Anterior cingulate cortex (tissue), 58 donors: ENCODE data around the gene USP47.

Source experiments
- DNase-seq, 58 donors: peaks; one replicate each; lab custom pipeline; 2025; lab: John Stamatoyannopoulos, UW

USP47 gene

DNA sequence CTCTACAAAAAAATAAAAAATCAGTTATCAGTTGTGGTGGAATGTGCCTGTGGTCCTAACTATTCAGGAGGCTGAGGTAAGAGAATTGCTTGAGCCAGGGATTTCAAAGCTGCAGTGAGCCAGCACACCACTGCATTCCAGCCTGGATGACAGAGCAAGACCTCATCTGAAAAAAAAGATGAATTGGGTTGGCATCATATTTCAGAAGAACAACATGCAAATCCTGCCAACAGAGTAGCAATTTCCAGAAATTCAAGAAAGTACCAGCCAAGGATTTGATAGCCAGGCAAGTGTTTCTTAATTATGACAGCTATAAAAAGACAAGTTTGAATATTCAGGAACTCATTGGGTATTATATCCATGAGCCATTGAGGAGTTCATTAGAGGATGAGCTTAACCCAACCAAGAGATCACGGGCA lies 75.2 kb downstream of the USP47 start:
- DNase-seq, result no peak

DNA sequence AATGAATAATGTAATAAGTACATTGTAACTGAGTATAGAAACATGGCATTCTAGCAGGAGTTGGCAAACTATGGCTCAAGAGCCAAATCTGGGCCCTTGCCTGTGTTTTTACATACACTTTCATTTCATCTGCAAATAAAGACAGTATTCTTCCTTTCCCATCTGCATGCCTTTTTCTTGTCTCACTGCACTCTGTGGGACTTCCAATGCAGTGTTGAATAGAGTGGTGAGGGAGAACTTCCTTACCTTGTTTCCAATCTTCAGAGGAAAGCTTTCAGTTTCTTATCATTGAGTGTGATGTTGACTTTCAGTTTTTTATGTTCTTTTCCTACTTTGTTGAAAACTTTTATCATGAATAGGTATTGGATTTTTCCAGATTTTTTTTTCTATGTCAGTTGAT lies 82.1 kb downstream of the USP47 start:
- DNase-seq, result no peak

DNA sequence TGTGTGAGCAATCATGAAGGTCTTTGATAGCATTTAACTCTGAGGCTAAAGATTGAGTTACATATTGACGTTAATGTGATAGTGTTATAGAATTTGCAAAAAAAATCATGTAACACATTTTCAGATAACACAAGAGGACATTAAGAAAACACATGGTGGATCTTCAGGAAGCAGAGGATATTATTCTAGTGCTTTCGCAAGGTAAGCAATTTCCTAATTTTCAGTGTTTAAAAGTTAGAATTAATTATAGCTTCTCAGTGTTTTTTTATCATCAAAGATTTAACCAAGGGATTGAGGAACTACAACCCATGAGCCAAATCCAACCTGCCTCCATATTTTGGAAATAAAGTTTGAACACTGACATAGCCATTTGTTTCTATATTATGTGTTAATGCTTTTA lies 88.1 kb downstream of the USP47 start:
- DNase-seq, result no peak

DNA sequence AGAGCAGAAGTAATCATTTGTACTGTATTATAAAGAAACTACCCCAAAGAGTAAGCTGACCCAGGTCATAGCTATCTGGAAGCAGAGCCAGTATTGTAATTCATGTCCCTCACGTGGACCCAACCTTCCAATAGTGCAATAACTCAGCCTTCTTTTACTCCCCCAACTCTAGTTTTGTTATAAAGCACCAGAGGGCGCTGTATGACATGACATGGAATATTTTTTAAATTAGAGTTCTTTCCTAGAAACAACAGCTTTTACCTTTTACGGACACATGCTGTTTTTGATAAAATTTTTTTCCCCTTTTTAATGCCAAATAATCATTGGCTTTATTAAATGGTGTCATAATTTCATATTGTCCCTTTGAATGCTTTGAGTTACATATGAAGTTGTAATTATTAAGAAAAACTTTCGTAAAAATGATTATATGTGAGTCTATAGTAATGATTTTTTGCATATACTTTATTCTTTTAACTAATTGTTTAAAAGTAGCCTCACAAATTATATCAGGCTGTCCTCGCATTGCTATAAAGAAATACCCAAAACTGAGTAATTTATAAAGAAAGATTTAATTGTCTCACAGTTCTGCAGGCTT lies 89.8 kb downstream of the USP47 start:
- peak in 1 of 58 donors; percentile 23 for DNase-seq

DNA sequence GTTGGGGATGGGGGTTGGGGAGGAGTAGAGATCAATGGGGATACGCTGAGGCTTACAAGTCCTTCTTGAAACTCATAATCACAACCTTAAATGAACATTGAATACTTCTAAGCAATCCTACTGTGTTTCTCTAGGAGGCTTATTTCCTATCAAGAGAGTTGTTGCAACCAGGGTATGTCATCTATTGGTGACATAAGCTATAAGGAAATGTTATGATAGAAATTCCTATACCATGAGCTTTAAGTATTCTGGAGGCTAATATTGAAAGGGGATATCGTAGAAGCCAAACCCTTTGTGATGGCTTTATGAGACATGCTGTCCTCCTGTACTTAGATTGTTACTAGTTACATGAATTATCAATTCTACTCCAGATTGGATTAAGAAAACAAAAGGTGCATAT lies 93.8 kb downstream of the USP47 start:
- no peak for DNase-seq

DNA sequence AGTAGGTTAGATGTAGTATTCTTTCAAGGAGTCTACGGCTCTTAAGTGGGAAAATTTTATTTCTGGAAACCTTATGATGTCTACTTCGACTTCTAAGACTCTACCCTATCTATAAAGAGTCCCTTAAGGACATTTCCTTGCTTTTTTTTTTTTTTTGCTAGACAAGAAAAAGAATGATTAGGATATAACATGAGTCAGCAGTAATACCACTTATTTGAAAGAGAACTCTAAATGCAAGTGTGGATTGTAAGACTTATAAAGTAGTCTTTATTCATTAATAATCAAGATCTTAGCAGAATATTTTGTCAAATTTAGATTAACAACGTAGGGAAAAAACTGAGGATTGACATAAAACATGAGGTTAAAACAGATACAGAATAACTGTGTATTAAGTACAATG lies 95.7 kb downstream of the USP47 start:
- DNase-seq, result no peak

DNA sequence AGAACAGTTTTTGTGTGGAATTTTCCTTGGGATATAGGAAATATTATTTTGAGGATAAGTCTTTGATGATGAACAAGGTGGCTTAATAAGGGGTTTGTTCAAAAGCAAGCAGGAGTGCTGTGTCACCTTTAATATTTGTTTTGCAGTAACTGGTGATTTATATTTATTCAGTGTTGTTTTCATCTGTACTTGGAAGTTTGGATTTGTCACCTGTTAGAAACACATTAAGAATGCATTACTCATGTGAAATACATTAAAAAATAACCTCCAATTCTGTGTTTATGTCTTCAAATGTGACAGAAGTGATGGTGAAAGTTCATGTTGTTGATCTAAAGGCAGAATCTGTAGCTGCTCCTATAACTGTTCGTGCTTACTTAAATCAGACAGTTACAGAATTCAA lies 96.2 kb downstream of the USP47 start:
- DNase-seq, result no peak

DNA sequence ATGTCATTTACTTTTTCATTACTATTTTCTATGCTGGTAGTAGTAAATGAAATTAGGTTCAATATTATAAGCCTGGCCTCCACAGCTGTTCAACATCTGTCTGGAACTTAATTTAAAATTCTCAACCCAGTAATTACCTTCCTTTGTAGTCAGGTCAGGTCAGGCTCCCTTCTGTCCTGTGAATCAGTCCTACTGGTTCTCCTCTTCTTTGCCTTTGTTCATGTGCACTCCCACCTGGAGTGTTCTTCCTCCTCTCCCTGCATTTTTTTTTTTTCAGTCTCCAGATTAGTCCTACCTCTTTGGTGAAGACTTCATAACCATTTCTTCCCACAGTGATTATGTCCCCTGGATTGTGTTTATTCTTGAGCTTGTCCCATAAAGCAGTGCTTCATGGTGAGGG lies 98.8 kb downstream of the USP47 start:
- no peak for DNase-seq

DNA sequence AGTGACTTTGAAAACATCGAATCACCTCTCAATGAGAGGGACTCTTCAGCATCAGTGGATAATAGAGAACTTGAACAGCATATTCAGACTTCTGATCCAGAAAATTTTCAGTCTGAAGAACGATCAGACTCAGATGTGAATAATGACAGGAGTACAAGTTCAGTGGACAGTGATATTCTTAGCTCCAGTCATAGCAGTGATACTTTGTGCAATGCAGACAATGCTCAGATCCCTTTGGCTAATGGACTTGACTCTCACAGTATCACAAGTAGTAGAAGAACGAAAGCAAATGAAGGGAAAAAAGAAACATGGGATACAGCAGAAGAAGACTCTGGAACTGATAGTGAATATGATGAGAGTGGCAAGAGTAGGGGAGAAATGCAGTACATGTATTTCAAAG lies 100.9 kb downstream of the USP47 start:
- DNase-seq, result no peak

DNA sequence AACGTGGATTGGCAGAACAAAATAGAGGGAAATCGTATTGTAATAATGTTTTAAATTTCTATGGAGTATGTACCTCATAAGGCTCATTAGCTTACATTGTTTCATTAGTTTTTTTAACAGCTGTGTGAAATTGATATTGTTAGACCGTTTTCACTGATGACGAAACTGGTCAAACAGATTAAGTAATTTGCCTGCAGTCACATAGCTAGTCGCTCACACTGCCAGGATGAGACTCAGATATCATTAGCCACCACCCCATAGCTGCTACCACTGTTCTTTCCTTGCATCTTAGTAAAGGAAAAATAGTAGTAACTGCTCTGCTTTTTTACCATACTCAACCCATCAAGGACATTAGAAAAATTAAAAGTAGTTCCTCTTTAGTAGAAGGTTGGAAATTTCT lies 102.7 kb downstream of the USP47 start:
- no peak for DNase-seq

DNA sequence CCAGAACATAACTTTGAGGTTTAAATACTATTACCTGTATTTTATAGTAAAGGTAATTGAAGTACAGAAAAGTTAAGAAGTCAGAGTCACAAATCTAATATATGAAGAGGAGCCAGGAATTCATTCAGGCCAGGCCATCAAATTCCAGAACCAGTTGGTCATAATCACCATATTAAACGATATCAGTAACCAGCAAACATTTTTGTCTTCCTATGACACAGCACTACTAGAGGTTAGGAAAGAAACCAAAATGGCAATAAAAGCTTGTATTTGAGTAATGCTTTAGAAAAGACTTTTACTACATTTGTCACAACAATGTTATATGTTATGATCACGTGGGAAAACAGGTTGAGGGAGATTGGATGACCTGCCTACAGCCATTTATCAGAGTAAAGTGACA lies 104.4 kb downstream of the USP47 start:
- DNase-seq, result no peak

DNA sequence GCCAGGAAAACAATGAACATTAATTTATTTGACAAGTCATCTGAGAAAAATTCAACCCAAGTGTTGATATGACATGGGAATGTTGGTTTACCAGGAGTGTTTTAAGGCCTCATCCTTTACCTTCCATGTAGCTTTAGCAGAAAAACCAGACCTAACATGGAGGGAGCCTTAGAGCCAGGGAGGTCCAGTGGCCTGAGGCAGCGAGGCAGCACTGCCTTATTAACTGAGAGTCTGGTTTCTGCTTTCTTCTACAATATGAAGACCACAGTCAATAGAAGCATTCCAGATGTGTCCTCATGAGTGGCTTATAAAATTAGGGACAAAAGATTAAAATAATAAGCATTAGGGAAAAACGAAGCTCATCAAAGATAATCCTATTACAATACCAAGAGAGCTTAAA lies 105.1 kb downstream of the USP47 start:
- DNase-seq, result no peak

DNA sequence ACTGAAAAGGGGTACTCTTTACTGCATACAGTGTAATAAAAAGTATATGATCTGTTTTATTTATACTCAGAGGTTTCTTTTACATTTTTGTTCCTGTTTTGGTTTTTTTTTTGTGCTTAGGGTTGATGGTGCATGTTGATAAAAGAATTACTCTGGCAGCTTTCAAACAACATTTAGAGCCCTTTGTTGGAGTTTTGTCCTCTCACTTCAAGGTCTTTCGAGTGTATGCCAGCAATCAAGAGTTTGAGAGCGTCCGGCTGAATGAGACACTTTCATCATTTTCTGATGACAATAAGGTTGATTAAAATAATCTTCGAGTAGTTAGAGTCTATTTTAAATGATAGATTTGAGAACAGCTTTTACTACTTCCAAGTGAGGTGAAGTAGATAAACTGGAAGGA lies 106.1 kb downstream of the USP47 start:
- no peak for DNase-seq

DNA sequence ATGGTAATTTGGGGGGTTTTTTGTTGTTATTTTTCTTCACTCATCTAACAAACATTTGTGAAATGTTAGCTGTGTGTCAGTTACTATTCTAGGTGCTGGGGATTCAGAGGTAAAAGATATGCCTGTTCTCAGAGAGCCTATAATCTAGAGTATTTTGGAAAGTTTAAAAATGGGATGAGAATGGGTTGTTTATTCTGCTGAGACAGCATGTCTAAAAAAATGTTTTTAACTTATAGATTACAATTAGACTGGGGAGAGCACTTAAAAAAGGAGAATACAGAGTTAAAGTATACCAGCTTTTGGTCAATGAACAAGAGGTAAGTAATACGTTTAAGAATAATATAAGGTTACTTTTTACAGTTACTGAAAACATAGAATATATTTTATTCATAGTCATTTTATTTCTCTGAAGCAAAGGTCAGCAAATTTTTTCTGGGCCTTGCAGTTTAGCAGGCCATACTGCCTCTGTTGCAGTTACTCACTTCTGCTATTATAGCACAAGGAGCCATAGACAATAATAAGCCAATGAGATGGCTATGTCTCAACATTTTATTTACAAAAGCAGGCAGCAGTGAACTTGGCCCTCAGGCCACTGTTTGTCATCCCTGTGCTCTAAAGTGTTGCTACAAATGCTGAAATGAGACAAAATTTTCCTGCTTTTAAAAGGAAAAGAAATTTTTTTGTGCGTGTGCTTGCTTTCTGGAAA lies 106.6 kb downstream of the USP47 start:
- DNase-seq, result no peak

DNA sequence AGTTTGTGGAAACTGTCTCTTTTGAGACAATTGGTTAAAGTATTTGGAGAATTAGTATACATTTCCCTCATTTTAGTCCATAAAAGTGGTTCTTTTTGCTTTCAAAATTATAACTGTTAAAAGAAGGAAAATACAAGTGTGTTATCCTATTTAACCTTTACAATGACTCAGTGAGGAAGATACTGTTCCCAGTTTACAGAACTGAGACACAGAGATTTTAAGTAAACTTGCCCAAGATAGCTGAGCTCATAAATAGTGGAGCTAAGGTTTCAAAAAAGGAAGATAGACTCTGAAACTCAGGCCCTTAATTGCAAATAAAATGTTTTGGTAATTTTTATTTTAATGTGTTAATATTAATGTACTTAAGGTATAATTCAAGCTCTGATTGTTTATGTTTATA lies 107.7 kb downstream of the USP47 start:
- no peak for DNase-seq

DNA sequence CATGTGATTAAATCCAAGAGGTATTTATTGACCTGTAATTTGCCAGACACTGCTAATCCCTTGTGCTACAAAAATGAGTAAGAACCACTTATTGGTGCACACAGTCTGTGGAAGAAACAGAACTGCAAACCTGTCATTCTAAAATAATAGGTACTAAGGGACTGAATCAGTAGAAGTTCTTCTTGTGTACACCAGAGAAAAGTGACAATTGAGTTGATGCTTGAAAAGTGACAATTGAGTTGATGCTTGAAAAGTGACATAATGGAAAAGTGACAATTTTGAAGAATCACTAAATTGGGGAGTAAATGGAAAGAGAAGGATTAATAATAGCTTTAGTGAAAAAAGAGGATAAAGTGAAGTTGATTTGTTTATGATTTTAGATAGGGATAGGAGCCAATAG lies 110.3 kb downstream of the USP47 start:
- DNase-seq, result no peak

DNA sequence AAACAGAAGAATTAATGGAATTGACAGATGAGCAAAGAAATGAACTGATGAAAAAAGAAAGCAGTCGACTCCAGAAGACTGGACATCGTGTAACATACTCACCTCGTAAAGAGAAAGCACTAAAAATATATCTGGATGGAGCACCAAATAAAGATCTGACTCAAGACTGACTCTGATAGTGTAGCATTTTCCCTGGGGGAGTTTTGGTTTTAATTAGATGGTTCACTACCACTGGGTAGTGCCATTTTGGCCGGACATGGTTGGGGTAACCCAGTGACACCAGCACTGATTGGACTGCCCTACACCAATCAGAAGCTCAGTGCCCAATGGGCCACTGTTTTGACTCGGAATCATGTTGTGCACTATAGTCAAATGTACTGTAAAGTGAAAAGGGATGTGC lies 114.2 kb downstream of the USP47 start:
- no peak for DNase-seq

DNA sequence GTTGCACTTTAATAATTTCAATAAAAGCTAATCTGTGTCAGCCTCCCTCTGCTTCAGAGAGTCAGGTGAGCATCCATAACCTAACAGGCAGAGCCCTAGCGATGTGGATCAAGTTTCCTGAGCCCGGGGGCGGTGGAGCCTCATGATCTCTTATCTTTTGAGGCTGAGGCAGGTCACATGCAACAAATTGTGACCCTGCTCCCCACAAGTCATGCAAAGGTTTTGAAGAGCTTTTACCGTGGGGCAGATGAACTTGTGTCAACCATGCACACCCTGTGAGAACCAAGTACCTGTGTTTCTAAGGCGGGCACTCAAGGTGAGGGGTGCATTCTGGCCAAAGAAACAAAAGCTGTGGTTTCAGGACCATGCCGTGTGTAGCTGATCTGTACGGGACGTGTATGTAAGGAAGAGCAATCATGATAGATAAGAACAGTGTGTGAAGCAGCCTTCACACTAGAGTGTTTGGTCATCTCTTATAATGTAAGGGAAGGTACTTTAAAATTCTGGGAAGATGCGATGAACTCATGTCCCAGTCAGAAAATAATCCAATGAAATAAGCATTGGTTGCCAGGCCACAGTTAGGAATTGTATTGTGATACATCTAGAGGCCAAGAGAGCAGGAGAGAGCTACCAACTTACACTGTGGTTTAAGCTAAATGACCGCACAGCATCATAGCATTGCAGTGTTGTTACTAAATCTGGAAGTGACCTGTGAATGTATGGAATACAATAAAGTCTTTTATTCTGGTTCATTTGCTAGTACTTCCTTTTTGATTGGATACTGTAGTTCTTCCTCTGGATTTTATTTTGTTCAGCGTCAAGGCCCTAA lies 116.8 kb downstream of the USP47 start:
- DNase-seq, result no peak

DNA sequence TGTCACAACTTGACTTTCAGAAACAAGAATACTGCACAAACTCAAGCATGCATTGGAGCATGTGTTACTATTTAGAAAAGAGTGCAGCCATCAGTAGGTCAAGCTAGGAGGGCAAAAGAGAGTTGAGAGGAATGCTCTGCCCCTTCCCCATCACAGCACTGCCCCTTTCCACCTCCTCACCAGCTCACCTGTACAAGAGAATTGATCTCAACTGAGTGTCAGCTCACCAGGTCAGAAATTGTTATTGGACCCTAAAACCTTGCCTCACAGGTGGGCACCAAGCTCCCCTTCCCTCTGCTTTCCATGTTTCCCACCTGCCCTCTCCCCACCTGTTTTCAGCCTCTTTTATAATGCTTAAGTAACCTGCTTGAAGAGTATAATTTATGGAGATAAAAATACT lies 117.8 kb downstream of the USP47 start:
- no peak for DNase-seq

DNA sequence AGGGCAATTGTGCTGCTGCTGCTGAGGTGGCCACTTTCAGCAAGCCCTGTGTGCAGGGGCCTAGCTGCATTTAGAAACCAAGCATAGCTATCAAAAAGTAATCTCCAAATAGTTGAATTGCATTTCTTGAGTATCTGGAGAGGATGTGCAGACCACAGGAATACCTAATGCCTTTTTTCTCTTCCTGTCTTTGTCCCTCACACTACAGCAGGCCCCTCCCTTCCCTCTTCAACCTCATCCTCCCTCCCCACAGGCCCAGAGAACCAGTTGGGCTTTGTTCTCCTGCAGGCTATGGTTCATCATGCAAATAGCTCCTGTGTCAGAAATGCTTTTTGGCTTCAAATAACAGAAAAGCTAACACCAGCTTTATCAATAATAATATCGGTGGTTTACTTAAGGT lies 118.9 kb downstream of the USP47 start:
- peak in 2 of 58 donors; percentile 26 to 45 for DNase-seq

DNA sequence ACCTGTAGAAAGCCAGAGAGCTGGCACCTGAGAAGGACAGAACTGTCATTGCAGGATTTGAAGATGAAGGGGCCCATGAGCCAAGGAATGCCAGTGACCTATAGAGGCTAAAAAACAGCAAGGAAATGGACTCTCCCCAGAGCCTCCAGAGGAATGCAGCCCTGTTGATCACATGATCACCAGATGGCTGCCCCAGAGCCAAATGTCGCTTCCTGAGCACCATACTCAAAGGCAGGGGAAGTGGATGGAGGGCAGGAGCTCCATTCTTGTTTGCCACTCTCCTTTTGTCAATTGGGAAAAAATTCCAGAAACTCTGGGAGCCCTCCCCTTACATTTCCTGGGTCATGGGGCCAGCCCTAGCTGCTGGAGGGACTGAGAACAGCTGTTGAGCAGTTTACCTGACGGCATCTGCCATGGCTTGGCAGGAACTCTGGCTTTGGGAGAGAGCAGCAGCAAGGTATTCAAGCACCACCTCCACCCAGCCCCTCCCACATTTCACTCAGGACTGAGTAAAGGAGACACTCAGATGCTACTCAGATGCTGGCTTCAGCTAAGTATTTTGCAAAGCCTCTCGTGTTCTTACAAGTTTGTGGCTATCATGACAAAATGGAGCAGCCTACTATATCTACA lies 119.7 kb downstream of the USP47 start:
- no peak for DNase-seq
